Measurements from ENCODE around the gene SOST.

The SOST gene

DNA sequence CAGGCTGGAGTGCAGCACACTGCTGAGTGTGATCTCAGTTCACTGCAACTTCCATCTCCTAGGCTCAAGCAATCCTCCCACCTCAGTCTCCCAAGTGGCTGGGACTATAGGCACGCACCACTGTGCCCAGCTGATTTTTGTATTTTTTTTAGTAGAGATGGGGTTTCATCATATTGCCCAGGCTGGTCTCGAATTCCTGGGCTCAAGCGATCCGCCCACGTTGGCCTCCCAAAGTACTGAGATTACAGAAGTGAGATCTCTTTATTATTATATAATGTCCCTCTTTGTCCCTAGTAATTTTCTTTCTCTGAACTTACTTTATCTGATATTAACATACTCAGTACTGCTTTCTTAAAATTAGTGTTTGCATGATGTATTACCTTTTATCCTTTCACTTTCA lies 29.9 kb upstream of the SOST start:
- Histone ChIP-seq H3K4me1 (ENCODE audit: control insufficient read depth, low read depth, low read length) (no peaks in the 10 kb centered on the region), H3K4me3 (ENCODE audit: low read length) (no peak overlapping the region), H3K9ac (ENCODE audit: low read length) (no peak overlapping the region), H3K9me3 (ENCODE audit: control insufficient read depth, low read depth, low read length) (no peaks in the 10 kb centered on the region), H3K27ac (ENCODE audit: low read length) (no peak overlapping the region), H3K27me3 (ENCODE audit: control insufficient read depth, insufficient read depth, low read length) (no peaks in the 10 kb centered on the region), H3K36me3 (ENCODE audit: control insufficient read depth, low read depth, low read length) (no peaks in the 10 kb centered on the region)

DNA sequence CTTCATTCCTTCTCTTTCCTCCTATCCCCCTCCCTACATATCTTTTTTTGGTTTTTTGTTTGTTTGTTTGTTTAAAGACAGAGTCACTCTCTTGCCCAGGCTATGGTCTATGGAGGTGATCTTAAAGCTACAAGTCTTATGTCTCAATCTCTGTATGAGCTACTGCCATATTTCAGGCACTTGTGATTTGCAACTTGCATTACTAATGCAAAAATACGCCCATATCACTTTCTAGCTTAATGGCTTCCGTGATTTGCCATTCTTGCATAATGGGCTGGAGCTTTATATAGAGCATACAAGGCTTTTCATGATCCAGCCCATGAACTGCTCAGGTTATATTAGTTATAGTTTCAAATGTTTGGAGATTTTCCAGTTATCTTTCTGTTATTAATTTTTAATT lies 29.1 kb upstream of the SOST start:
- no peaks in the 10 kb centered on the region for H3K36me3 ChIP-seq (ENCODE audit: control insufficient read depth, low read depth, low read length)
- no peaks in the 10 kb centered on the region for H3K4me1 ChIP-seq (ENCODE audit: control insufficient read depth, low read depth, low read length)
- no peaks in the 10 kb centered on the region for H3K9me3 ChIP-seq (ENCODE audit: control insufficient read depth, low read depth, low read length)
- no peak overlapping the region for H3K27ac ChIP-seq (ENCODE audit: low read length)
- H3K27me3 ChIP-seq (ENCODE audit: control insufficient read depth, insufficient read depth, low read length) = no peaks in the 10 kb centered on the region
- H3K4me3 ChIP-seq (ENCODE audit: low read length) = no peak overlapping the region
- H3K9ac ChIP-seq (ENCODE audit: low read length) = no peak overlapping the region

DNA sequence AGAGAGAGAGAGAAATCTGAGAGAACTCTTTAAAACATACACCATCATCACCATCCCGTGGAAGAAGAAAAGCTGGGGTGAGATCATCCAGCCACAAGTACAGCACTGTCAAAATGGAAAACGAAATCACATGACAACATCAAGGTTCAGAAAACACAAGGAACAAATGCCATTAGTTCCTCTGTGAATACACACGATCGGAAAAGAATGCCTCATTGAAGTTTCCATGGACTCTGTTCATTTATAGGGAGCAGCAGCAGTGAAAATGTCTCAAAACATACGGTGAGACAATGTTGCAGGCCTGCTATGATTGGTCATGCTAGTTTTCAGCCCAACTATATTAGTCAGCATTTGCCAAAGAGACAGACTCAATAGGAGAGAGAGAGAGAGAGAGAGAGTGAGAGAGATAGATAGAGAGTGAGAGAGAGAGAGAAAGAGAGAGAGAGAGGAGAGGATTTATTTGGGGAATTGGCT lies 26.1 kb upstream of the SOST start:
- Histone ChIP-seq H3K27ac (ENCODE audit: low read length) (no peak overlapping the region), H3K9ac (ENCODE audit: low read length) (no peak overlapping the region), H3K4me3 (ENCODE audit: low read length) (no peak overlapping the region), H3K36me3 (ENCODE audit: control insufficient read depth, low read depth, low read length) (no peaks in the 10 kb centered on the region), H3K4me1 (ENCODE audit: control insufficient read depth, low read depth, low read length) (no peaks in the 10 kb centered on the region), H3K9me3 (ENCODE audit: control insufficient read depth, low read depth, low read length) (no peaks in the 10 kb centered on the region), H3K27me3 (ENCODE audit: control insufficient read depth, insufficient read depth, low read length) (peaks cover 15% of the 10 kb centered on the region)

- Histone ChIP-seq H3K27me3 (ENCODE audit: control insufficient read depth, insufficient read depth, low read length) (peaks cover 21% of the 10 kb centered on the region), H3K27ac (ENCODE audit: low read length) (no peak overlapping the region), H3K4me3 (ENCODE audit: low read length) (no peak overlapping the region), H3K9me3 (ENCODE audit: control insufficient read depth, low read depth, low read length) (no peaks in the 10 kb centered on the region), H3K4me1 (ENCODE audit: control insufficient read depth, low read depth, low read length) (no peaks in the 10 kb centered on the region), H3K36me3 (ENCODE audit: control insufficient read depth, low read depth, low read length) (no peaks in the 10 kb centered on the region), H3K9ac (ENCODE audit: low read length) (no peak overlapping the region)
Observed at GRCh38 chr17:43784068-43784467, 25.5 kb upstream of the SOST start.

GRCh38 chr17:43782913-43783680 lies 24.5 kb upstream of the SOST start:
- Histone ChIP-seq H3K4me3 (ENCODE audit: low read length) (no peak overlapping the region), H3K9me3 (ENCODE audit: control insufficient read depth, low read depth, low read length) (no peaks in the 10 kb centered on the region), H3K27me3 (ENCODE audit: control insufficient read depth, insufficient read depth, low read length) (peaks cover 22% of the 10 kb centered on the region), H3K9ac (ENCODE audit: low read length) (no peak overlapping the region), H3K36me3 (ENCODE audit: control insufficient read depth, low read depth, low read length) (no peaks in the 10 kb centered on the region), H3K4me1 (ENCODE audit: control insufficient read depth, low read depth, low read length) (no peaks in the 10 kb centered on the region), H3K27ac (ENCODE audit: low read length) (no peak overlapping the region)

DNA sequence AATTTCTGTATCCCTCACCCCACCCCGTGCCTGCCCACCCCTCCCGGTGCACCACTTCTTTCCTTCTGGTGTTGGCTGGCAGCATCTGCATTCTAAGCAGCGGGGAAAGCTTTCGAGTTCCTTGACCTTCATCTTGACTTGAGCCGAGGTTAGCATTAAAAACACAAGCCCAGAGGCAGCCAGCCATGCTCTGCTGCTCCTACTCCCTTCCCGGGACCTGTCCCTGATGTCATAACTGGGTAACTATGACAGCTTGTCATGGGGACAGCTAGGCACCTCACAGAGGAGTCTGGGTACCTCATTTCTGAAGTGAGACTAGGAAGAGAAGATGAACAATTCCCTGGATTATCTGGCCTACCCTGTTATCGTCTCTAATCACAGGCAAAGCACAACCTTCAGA lies 21.5 kb upstream of the SOST start, which contains the start of gene CFAP97D1:
Gene CFAP97D1 (plus strand): TSS at position 301 of the 400 bp plus-strand sequence. CDS start 28 bp downstream, at position 329.
- Histone ChIP-seq H3K4me3 (ENCODE audit: low read length) (peak within 1 kb of the TSS; percentile 77), H3K27me3 (ENCODE audit: control insufficient read depth, insufficient read depth, low read length) (peaks cover 22% of the 10 kb centered on the region), H3K9me3 (ENCODE audit: control insufficient read depth, low read depth, low read length) (no peaks in the 10 kb centered on the region), H3K9ac (ENCODE audit: low read length) (no peak within 1 kb of the TSS), H3K4me1 (ENCODE audit: control insufficient read depth, low read depth, low read length) (no peaks in the 10 kb centered on the region), H3K36me3 (ENCODE audit: control insufficient read depth, low read depth, low read length) (peaks cover 7% of the 10 kb centered on the region), H3K27ac (ENCODE audit: low read length) (no peak within 1 kb of the TSS)

GRCh38 chr17:43779145-43780125 lies 20.8 kb upstream of the SOST start:
- Histone ChIP-seq H3K4me1 (ENCODE audit: control insufficient read depth, low read depth, low read length) (no peaks in the 10 kb centered on the region), H3K27ac (ENCODE audit: low read length) (no peak overlapping the region), H3K9me3 (ENCODE audit: control insufficient read depth, low read depth, low read length) (no peaks in the 10 kb centered on the region), H3K27me3 (ENCODE audit: control insufficient read depth, insufficient read depth, low read length) (peaks cover 22% of the 10 kb centered on the region), H3K4me3 (ENCODE audit: low read length) (peak overlapping the region; percentile 77), H3K36me3 (ENCODE audit: control insufficient read depth, low read depth, low read length) (peaks cover 12% of the 10 kb centered on the region), H3K9ac (ENCODE audit: low read length) (no peak overlapping the region)

- peak within 1 kb of the TSS; percentile 66 for H3K27ac ChIP-seq (ENCODE audit: low read length)
- H3K27me3 ChIP-seq (ENCODE audit: control insufficient read depth, insufficient read depth, low read length) = peaks cover 22% of the 10 kb centered on the region
- peak within 1 kb of the TSS; percentile 81 for H3K9ac ChIP-seq (ENCODE audit: low read length)
- peak within 1 kb of the TSS; percentile 77 for H3K4me3 ChIP-seq (ENCODE audit: low read length)
- H3K4me1 ChIP-seq (ENCODE audit: control insufficient read depth, low read depth, low read length) = no peaks in the 10 kb centered on the region
- peaks cover 17% of the 10 kb centered on the region for H3K36me3 ChIP-seq (ENCODE audit: control insufficient read depth, low read depth, low read length)
- no peaks in the 10 kb centered on the region for H3K9me3 ChIP-seq (ENCODE audit: control insufficient read depth, low read depth, low read length)
Observed at GRCh38 chr17:43778337-43779144, 19.9 kb upstream of the SOST start, which contains the start of gene DUSP3. DUSP3 (minus strand) TSS chr17:43778977; CDS start chr17:43778924, 53 bp downstream.

GRCh38 chr17:43774304-43775250 lies 16.0 kb upstream of the SOST start:
- Histone ChIP-seq H3K9ac (ENCODE audit: low read length) (no peak overlapping the region), H3K4me3 (ENCODE audit: low read length) (no peak overlapping the region), H3K9me3 (ENCODE audit: control insufficient read depth, low read depth, low read length) (no peaks in the 10 kb centered on the region), H3K27ac (ENCODE audit: low read length) (no peak overlapping the region), H3K36me3 (ENCODE audit: control insufficient read depth, low read depth, low read length) (peaks cover 36% of the 10 kb centered on the region), H3K27me3 (ENCODE audit: control insufficient read depth, insufficient read depth, low read length) (peaks cover 5% of the 10 kb centered on the region), H3K4me1 (ENCODE audit: control insufficient read depth, low read depth, low read length) (no peaks in the 10 kb centered on the region)

DNA sequence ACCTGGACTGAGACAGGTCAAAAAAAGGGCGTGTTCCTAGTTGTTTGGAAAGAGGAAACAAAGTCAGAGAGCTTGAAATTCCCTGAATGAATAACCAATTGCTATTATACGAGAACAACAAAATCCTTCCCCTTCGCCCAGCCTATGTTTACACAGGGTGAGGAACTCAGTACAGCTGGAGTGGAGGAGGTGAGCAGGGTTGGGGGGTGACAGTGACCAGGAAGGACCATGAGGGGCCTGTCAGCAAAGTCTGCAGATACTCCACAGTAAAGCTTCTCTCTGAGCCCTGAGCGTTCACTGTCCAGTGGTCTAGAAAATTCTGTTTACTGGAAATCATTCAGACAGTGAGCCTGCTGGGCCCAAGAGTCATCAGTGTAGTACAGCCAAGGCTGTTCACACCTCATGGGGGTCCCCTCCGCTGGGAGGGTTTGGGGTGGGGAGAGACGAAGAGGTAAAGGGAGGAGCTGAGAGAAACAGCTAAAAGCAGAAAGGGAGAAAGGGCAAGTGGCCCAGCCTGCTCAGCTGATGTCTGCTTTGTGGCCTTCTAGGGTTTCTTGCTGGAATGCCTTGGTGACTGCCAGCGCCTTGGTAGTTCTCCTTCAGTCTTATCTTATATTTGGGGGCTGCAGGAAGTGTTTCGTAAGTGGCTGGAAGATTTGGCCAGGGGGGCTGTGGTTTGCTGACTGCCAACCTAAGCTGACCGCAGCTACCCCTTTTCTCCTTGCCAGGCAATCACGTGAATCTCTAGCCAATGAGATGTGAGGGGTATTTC lies 14.5 kb upstream of the SOST start:
- Histone ChIP-seq H3K9ac (ENCODE audit: low read length) (no peak overlapping the region), H3K27ac (ENCODE audit: low read length) (no peak overlapping the region), H3K27me3 (ENCODE audit: control insufficient read depth, insufficient read depth, low read length) (no peaks in the 10 kb centered on the region), H3K4me1 (ENCODE audit: control insufficient read depth, low read depth, low read length) (no peaks in the 10 kb centered on the region), H3K9me3 (ENCODE audit: control insufficient read depth, low read depth, low read length) (no peaks in the 10 kb centered on the region), H3K4me3 (ENCODE audit: low read length) (no peak overlapping the region), H3K36me3 (ENCODE audit: control insufficient read depth, low read depth, low read length) (peaks cover 41% of the 10 kb centered on the region)
